UCSD-AML1 (cell line): ENCODE data around the gene DNM1L.
A peak's percentile ranks its signal among the peaks of the same experiment; 100 is the strongest.
"Not testable (repeated sequence)": the region's sequence is repeated elsewhere in the genome, so short reads cannot be mapped to it uniquely, and the experiment has no call there.

Experiments used
- DNase-seq: peaks from one replicate; lab custom pipeline; 2025; ENCODE audit not compliant: unreplicated experiment; lab: John Stamatoyannopoulos, UW

DNM1L gene

GRCh38 chr12:32695787-32696186, 16.7 kb downstream of the DNM1L start:
- no peak for DNase-seq

GRCh38 chr12:32697445-32697844, 18.3 kb downstream of the DNM1L start:
- DNase-seq = no peak

GRCh38 chr12:32698285-32698684, 19.2 kb downstream of the DNM1L start:
- peak; percentile 10 for DNase-seq

GRCh38 chr12:32699437-32699836, 20.3 kb downstream of the DNM1L start:
- not testable (repeated sequence) for DNase-seq

GRCh38 chr12:32702473-32702872, 23.4 kb downstream of the DNM1L start:
- no peak for DNase-seq

- DNase-seq = no peak
Observed at GRCh38 chr12:32702946-32703345, 23.8 kb downstream of the DNM1L start.

- no peak for DNase-seq
Observed at GRCh38 chr12:32705783-32706182, 26.7 kb downstream of the DNM1L start.

- no peak for DNase-seq
Observed at GRCh38 chr12:32706335-32707024, 27.4 kb downstream of the DNM1L start.

GRCh38 chr12:32708926-32709325, 29.8 kb downstream of the DNM1L start:
- DNase-seq = no peak

- DNase-seq = no peak
Observed at GRCh38 chr12:32714772-32715171, 35.7 kb downstream of the DNM1L start.

- no peak for DNase-seq
Observed at GRCh38 chr12:32718926-32719325, 39.8 kb downstream of the DNM1L start.

- DNase-seq = not testable (repeated sequence)
Observed at GRCh38 chr12:32725308-32725707, 46.2 kb downstream of the DNM1L start.

- DNase-seq = no peak
Observed at GRCh38 chr12:32726286-32726685, 47.2 kb downstream of the DNM1L start.

GRCh38 chr12:32727237-32727636, 48.1 kb downstream of the DNM1L start:
- DNase-seq = no peak

- DNase-seq = no peak
Observed at GRCh38 chr12:32734952-32735351, 55.9 kb downstream of the DNM1L start.

- no peak for DNase-seq
Observed at GRCh38 chr12:32736445-32736844, 57.3 kb downstream of the DNM1L start.

- DNase-seq = no peak
Observed at GRCh38 chr12:32737715-32738114, 58.6 kb downstream of the DNM1L start.

GRCh38 chr12:32739279-32739678, 60.2 kb downstream of the DNM1L start:
- DNase-seq = no peak

GRCh38 chr12:32742133-32742532, 63.0 kb downstream of the DNM1L start:
- no peak for DNase-seq

- DNase-seq = no peak
Observed at GRCh38 chr12:32743264-32743663, 64.2 kb downstream of the DNM1L start.

- DNase-seq = no peak
Observed at GRCh38 chr12:32753605-32754004, 74.5 kb downstream of the DNM1L start.

- no peak for DNase-seq
Observed at GRCh38 chr12:32754111-32754510, 75.0 kb downstream of the DNM1L start.

GRCh38 chr12:32755051-32755653, 76.1 kb downstream of the DNM1L start:
- peak; percentile 83 for DNase-seq
